ENCODE results near the gene GTPBP1. TPM values are rescaled to one million over a fixed set of nuclear protein-coding genes. Genes with fewer than 3 reads are reported as not detected.
A peak's percentile ranks its signal among the peaks of the same experiment; 100 is the strongest.

Gene GTPBP1
- polyA plus RNA-seq, 3 donors from 2014 or later, result 13.0 to 35.5 (median 15.4) TPM

- peak overlapping the region in 2 of 6 donors; percentile 12 to 72 for H3K27ac Mint-ChIP-seq
- DNase-seq, result no peak
- no peak overlapping the region for H3K4me3 Mint-ChIP-seq
- H3K9me3 Mint-ChIP-seq, result no peaks in the 10 kb centered on the region
- peaks cover 9 to 20% of the 10 kb centered on the region in 2 donors for H3K4me1 Mint-ChIP-seq
- H3K36me3 Mint-ChIP-seq, result peaks cover 11 to 44% (median 27%) of the 10 kb centered on the region in 3 donors
- peaks cover 2 to 27% (median 18%) of the 10 kb centered on the region in 3 donors for H3K27me3 Mint-ChIP-seq (ENCODE audit: low read depth in 3 of 3)
Measured at GRCh38 chr22:38721551-38721950, 15.8 kb downstream of the GTPBP1 start.

GRCh38 chr22:38724176-38724575, 18.4 kb downstream of the GTPBP1 start:
- Mint-ChIP-seq H3K9me3 (no peaks in the 10 kb centered on the region), H3K27me3 (ENCODE audit: low read depth in 3 of 3) (peaks cover 9 to 42% (median 35%) of the 10 kb centered on the region in 3 donors), H3K36me3 (peaks cover 10 to 50% (median 19%) of the 10 kb centered on the region in 3 donors), H3K4me3 (no peak overlapping the region), H3K4me1 (peaks cover 9% of the 10 kb centered on the region in 2 donors), H3K27ac (peak overlapping the region in 1 of 6 donors; percentile 24)
- DNase-seq, result no peak

- Mint-ChIP-seq H3K27ac (peak overlapping the region; percentile 24 to 80 (median 54)), H3K27me3 (ENCODE audit: low read depth in 3 of 3) (peaks cover 12 to 51% (median 41%) of the 10 kb centered on the region in 3 donors), H3K36me3 (peaks cover 10 to 59% (median 19%) of the 10 kb centered on the region in 3 donors), H3K9me3 (no peaks in the 10 kb centered on the region), H3K4me1 (peaks cover 9% of the 10 kb centered on the region in 2 donors), H3K4me3 (no peak overlapping the region)
- DNase-seq, result peak; percentile 25 to 52 (median 37)
Measured at GRCh38 chr22:38724926-38725571, 19.3 kb downstream of the GTPBP1 start.

- no peak overlapping the region for H3K4me3 Mint-ChIP-seq
- H3K4me1 Mint-ChIP-seq, result peaks cover 11 to 15% of the 10 kb centered on the region in 2 donors
- H3K27me3 Mint-ChIP-seq (ENCODE audit: low read depth in 3 of 3), result peaks cover 19 to 61% (median 51%) of the 10 kb centered on the region in 3 donors
- peaks cover 10 to 64% (median 24%) of the 10 kb centered on the region in 3 donors for H3K36me3 Mint-ChIP-seq
- no peaks in the 10 kb centered on the region for H3K9me3 Mint-ChIP-seq
- DNase-seq, result no peak
- H3K27ac Mint-ChIP-seq, result peak overlapping the region in 2 of 6 donors; percentile 24 to 80
Measured at GRCh38 chr22:38725900-38726655, 20.3 kb downstream of the GTPBP1 start.

- no peak for DNase-seq
- H3K36me3 Mint-ChIP-seq, result peaks cover 10 to 57% (median 20%) of the 10 kb centered on the region in 3 donors
- H3K4me3 Mint-ChIP-seq, result no peak overlapping the region
- no peaks in the 10 kb centered on the region for H3K9me3 Mint-ChIP-seq
- peaks cover 27 to 67% (median 59%) of the 10 kb centered on the region in 3 donors for H3K27me3 Mint-ChIP-seq (ENCODE audit: low read depth in 3 of 3)
- H3K4me1 Mint-ChIP-seq, result peaks cover 11 to 15% of the 10 kb centered on the region in 2 donors
- H3K27ac Mint-ChIP-seq, result peak overlapping the region in 3 of 6 donors; percentile 37 to 61 (median 52)
Measured at GRCh38 chr22:38727123-38727522, 21.4 kb downstream of the GTPBP1 start.

GRCh38 chr22:38727530-38728451, 22.0 kb downstream of the GTPBP1 start:
- peaks cover 10 to 54% (median 20%) of the 10 kb centered on the region in 3 donors for H3K36me3 Mint-ChIP-seq
- H3K27ac Mint-ChIP-seq, result peak overlapping the region in 2 of 6 donors; percentile 37 to 83
- H3K4me3 Mint-ChIP-seq, result no peak overlapping the region

GRCh38 chr22:38728871-38729796, 23.4 kb downstream of the GTPBP1 start:
- H3K36me3 Mint-ChIP-seq, result peaks cover 10 to 50% (median 20%) of the 10 kb centered on the region in 3 donors
- H3K27me3 Mint-ChIP-seq (ENCODE audit: low read depth in 3 of 3), result peaks cover 47 to 77% (median 75%) of the 10 kb centered on the region in 3 donors
- peak overlapping the region in 4 of 6 donors; percentile 48 to 94 (median 57) for H3K27ac Mint-ChIP-seq
- no peak for DNase-seq
- no peaks in the 10 kb centered on the region for H3K9me3 Mint-ChIP-seq
- H3K4me1 Mint-ChIP-seq, result peaks cover 17 to 24% of the 10 kb centered on the region in 2 donors
- H3K4me3 Mint-ChIP-seq, result no peak overlapping the region

More at GRCh38 chr22:38727530-38728451, 22.0 kb downstream of the GTPBP1 start:
- no peaks in the 10 kb centered on the region for H3K9me3 Mint-ChIP-seq
- peaks cover 12 to 15% of the 10 kb centered on the region in 2 donors for H3K4me1 Mint-ChIP-seq
- DNase-seq, result no peak
- H3K27me3 Mint-ChIP-seq (ENCODE audit: low read depth in 3 of 3), result peaks cover 34 to 68% (median 64%) of the 10 kb centered on the region in 3 donors

- Mint-ChIP-seq H3K27ac (peak overlapping the region in 5 of 6 donors; percentile 56 to 94 (median 77)), H3K9me3 (no peaks in the 10 kb centered on the region), H3K27me3 (ENCODE audit: low read depth in 3 of 3) (peaks cover 51 to 79% (median 78%) of the 10 kb centered on the region in 3 donors), H3K4me1 (peaks cover 20 to 28% of the 10 kb centered on the region in 2 donors), H3K4me3 (no peak overlapping the region), H3K36me3 (peaks cover 8 to 50% (median 16%) of the 10 kb centered on the region in 3 donors)
- DNase-seq, result no peak
Measured at GRCh38 chr22:38729946-38730345, 24.2 kb downstream of the GTPBP1 start.

GRCh38 chr22:38730411-38730871, 24.7 kb downstream of the GTPBP1 start:
- H3K27me3 Mint-ChIP-seq (ENCODE audit: low read depth in 3 of 3), result peaks cover 51 to 78% (median 77%) of the 10 kb centered on the region in 3 donors
- H3K4me1 Mint-ChIP-seq, result peaks cover 15 to 28% of the 10 kb centered on the region in 2 donors
- no peaks in the 10 kb centered on the region for H3K9me3 Mint-ChIP-seq
- H3K27ac Mint-ChIP-seq, result peak overlapping the region; percentile 56 to 94 (median 74)
- peaks cover 7 to 49% (median 11%) of the 10 kb centered on the region in 3 donors for H3K36me3 Mint-ChIP-seq
- H3K4me3 Mint-ChIP-seq, result no peak overlapping the region
- DNase-seq, result no peak

- Mint-ChIP-seq H3K36me3 (peaks cover 6 to 47% (median 8%) of the 10 kb centered on the region in 3 donors), H3K4me1 (peaks cover 18 to 39% of the 10 kb centered on the region in 2 donors), H3K9me3 (no peaks in the 10 kb centered on the region), H3K27me3 (ENCODE audit: low read depth in 3 of 3) (peaks cover 57 to 75% (median 75%) of the 10 kb centered on the region in 3 donors), H3K4me3 (no peak overlapping the region), H3K27ac (peak overlapping the region in 5 of 6 donors; percentile 11 to 94 (median 77))
- no peak for DNase-seq
Measured at GRCh38 chr22:38731703-38732161, 26.0 kb downstream of the GTPBP1 start.

GRCh38 chr22:38732251-38732815, 26.6 kb downstream of the GTPBP1 start:
- Mint-ChIP-seq H3K4me1 (peaks cover 22 to 45% of the 10 kb centered on the region in 2 donors), H3K36me3 (peaks cover 3 to 48% (median 12%) of the 10 kb centered on the region in 3 donors)

More at GRCh38 chr22:38732251-38732815, 26.6 kb downstream of the GTPBP1 start:
- Mint-ChIP-seq H3K9me3 (no peaks in the 10 kb centered on the region), H3K27me3 (ENCODE audit: low read depth in 3 of 3) (peaks cover 63 to 78% (median 75%) of the 10 kb centered on the region in 3 donors), H3K4me3 (no peak overlapping the region), H3K27ac (peak overlapping the region; percentile 21 to 89 (median 56))
- no peak for DNase-seq
